ENCODE data around the gene VAV3.

The VAV3 gene, protein sequence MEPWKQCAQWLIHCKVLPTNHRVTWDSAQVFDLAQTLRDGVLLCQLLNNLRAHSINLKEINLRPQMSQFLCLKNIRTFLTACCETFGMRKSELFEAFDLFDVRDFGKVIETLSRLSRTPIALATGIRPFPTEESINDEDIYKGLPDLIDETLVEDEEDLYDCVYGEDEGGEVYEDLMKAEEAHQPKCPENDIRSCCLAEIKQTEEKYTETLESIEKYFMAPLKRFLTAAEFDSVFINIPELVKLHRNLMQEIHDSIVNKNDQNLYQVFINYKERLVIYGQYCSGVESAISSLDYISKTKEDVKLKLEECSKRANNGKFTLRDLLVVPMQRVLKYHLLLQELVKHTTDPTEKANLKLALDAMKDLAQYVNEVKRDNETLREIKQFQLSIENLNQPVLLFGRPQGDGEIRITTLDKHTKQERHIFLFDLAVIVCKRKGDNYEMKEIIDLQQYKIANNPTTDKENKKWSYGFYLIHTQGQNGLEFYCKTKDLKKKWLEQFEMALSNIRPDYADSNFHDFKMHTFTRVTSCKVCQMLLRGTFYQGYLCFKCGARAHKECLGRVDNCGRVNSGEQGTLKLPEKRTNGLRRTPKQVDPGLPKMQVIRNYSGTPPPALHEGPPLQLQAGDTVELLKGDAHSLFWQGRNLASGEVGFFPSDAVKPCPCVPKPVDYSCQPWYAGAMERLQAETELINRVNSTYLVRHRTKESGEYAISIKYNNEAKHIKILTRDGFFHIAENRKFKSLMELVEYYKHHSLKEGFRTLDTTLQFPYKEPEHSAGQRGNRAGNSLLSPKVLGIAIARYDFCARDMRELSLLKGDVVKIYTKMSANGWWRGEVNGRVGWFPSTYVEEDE

DNA sequence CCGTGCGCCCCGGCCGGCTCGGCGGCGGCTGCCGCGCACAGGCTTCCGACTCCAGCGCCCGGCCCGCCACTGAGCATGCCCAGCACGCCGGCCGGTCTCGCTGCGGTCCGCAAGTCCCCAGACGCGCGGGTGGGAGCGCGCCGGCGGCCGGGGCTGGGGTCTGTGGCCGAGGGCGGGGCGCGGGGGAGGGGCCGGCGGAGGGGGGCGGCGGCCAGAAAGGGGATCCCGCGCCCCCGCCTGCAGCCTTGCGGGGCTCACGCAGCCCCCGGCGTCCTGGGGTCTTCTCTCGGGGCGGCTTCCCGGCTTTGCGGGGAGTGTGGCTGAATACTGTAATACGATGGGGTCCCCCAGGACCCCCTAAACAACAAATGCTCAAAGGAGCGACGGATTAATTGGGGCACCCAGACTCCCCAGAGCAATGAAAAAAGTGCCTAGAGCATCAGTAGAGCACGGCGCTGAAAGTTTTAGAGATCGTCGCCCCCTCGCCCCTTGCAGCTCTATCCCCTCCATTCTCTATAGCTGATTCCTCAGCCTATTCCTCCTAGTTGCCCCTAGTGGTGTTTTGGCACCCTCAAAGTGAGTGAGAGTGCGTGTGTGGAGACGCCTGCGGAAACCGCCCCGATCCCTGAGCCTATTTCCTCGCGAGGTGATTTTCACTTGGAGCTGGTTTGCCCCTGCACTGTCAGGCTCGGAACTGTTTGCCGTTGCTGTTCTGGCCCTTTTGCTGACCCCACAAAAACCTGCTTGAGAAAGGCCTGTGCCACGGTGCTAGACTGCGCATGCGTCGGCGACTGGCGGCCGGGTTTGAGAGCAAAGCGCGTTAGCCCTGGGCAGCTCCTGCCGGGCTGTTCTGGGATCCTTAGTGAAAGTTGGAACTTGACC lies at the start of gene VAV3:
Gene VAV3 (minus strand): TSS at position 71 of the 882 bp plus-strand sequence. CDS start 311 bp downstream, outside the sequence.
- TF ChIP-seq, protein P1, sequence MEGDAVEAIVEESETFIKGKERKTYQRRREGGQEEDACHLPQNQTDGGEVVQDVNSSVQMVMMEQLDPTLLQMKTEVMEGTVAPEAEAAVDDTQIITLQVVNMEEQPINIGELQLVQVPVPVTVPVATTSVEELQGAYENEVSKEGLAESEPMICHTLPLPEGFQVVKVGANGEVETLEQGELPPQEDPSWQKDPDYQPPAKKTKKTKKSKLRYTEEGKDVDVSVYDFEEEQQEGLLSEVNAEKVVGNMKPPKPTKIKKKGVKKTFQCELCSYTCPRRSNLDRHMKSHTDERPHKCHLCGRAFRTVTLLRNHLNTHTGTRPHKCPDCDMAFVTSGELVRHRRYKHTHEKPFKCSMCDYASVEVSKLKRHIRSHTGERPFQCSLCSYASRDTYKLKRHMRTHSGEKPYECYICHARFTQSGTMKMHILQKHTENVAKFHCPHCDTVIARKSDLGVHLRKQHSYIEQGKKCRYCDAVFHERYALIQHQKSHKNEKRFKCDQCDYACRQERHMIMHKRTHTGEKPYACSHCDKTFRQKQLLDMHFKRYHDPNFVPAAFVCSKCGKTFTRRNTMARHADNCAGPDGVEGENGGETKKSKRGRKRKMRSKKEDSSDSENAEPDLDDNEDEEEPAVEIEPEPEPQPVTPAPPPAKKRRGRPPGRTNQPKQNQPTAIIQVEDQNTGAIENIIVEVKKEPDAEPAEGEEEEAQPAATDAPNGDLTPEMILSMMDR (IDR thresholded peaks at IDR 0.05; ENCODE audit: low read length, missing control alignments): peak; percentile 4
- peak within 1 kb of the TSS; percentile 51 for H3K4me3 ChIP-seq (replicated peaks; ENCODE audit: low read depth, low read length)
- DNase-seq (ENCODE audit: low read depth): peak; percentile 59

DNA sequence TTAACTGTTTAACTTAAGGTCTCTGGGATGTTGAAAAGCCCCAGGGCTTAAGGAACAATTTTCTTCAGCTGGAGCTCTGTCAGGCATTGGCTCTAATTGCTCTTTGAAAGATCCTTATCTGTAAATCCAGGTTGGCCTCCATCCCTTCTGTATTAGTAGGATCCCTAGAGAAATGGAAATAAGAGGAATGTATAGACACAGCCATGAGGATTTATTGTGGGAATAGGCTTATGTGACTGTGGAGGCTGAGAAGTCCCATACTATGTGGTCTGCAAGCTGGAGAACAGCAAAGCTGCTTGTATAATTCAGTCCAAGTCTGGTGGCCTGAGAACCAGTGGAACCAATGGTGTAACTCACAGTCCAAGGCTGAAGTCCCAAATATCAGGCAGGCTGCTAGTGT lies 47.6 kb upstream of the VAV3 start:
- TF ChIP-seq, protein P1 (IDR thresholded peaks at IDR 0.05; ENCODE audit: low read length, missing control alignments): no peak
- no peak overlapping the region for H3K4me3 ChIP-seq (replicated peaks; ENCODE audit: low read depth, low read length)
- DNase-seq (ENCODE audit: low read depth): no peak

DNA sequence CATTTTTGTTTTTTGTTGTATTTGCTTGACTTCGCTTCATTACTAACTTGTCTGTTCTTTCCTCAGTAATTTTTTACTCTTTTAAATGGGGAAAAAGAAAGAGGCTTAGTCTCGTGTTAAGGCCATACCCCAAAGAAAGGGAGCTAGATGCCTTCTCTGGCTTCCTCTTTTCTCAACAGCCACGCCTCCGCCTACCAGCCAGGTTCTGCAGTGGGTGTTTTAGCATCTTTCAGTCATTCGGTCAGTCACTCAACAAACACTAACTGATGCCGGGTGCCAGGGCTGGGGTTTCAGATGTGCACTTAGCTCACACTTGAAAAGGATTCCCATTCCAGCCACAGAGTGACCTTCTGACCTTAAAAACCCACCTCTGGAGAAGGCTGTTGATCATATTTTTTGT lies 46.3 kb upstream of the VAV3 start:
- DNase-seq (ENCODE audit: low read depth): no peak
- H3K4me3 ChIP-seq (replicated peaks; ENCODE audit: low read depth, low read length): no peak overlapping the region
- TF ChIP-seq, protein P1 (IDR thresholded peaks at IDR 0.05; ENCODE audit: low read length, missing control alignments): no peak

DNA sequence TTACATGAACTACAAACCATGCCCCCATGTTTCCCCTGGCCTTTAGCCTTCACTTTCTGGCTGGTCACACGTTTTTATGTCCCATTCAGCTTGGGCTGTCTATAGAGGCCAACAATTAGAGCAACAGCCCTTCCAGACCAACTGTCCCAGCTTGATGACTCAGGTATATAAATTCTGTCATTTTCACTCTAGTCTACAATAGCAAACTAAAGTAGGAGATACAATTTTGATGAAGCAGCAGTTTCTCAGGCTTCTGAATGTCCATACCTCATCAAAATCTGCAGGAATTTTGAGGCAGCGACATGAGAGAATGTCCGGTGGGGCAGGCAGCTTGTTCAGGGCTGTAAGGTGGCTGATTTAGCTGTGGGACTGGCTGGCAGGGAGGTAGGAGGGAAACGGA lies 45.6 kb upstream of the VAV3 start:
- no peak overlapping the region for H3K4me3 ChIP-seq (replicated peaks; ENCODE audit: low read depth, low read length)
- DNase-seq (ENCODE audit: low read depth): no peak
- TF ChIP-seq, protein P1 (IDR thresholded peaks at IDR 0.05; ENCODE audit: low read length, missing control alignments): no peak

DNA sequence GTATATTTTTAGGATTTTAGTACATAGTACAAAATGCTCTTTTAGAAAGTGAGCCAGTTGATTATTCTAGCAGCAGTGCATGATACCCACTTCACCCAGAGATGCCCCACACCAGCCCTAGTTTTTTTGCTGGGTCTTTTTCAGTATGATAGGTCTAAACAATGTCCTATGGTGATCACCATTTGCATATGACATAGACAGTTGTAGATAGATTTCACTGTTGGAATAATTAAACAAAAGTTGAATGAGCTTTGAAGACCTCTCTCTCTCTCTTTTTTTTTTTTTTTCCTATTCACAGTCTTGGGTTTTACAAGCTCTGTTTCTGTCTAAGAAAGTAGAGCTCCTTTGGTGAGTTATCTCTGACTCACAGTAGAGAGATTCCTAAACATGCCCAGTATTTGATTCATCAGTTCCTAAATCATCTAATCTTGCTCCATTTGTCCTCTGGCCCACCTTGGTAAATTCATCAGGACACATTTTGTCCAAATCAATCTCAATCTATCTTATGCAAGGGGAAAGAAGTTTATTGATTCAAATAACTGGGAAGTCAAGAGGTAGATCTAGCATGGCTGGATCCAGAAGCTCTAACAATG lies 44.7 kb upstream of the VAV3 start:
- H3K4me3 ChIP-seq (replicated peaks; ENCODE audit: low read depth, low read length): no peak overlapping the region
- TF ChIP-seq, protein P1 (IDR thresholded peaks at IDR 0.05; ENCODE audit: low read length, missing control alignments): no peak
- DNase-seq (ENCODE audit: low read depth): peak; percentile 39

DNA sequence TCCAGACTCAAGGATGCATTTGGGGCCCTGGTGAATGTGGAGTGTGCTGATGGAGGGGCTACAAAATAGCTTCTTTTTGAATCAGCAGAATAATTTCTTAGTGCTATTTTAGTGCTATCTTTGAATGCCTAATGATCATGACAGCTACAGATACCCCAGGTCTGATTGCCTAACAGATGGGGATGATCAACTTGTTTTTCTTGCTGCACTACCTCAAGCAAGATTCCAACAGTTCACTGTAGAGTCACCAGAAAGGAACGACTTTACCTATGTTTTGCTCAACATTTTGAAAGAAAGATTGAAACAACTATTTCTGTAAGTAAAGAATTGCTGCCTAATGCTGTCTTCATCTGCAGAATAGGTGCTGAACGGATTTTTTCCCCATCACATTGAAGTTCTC lies 42.6 kb upstream of the VAV3 start:
- no peak overlapping the region for H3K4me3 ChIP-seq (replicated peaks; ENCODE audit: low read depth, low read length)

More for the DNA sequence above, 42.6 kb upstream of the VAV3 start:
- DNase-seq (ENCODE audit: low read depth): no peak
- TF ChIP-seq, protein P1 (IDR thresholded peaks at IDR 0.05; ENCODE audit: low read length, missing control alignments): no peak
